H1 (cell line): ENCODE measurements around the gene NXNL2. TPM values are rescaled to one million over a fixed set of nuclear protein-coding genes. Genes with fewer than 3 reads are reported as not detected.

ENCODE experiments used
- CTCF ChIA-PET: fragments of 300-600 bp; sonication (Branson Sonifier 250); formaldehyde crosslinking; loops from one replicate; lab custom pipeline; 2021; ENCODE audit not compliant: partially characterized antibody; lab: Charles Lee
- POLR2A ChIA-PET: fragments of 300-600 bp; sonication (Branson Sonifier 250); formaldehyde crosslinking; loops from one replicate; lab custom pipeline; 2021; ENCODE audit warnings: inconsistent platforms; ENCODE audit not compliant: partially characterized antibody; lab: Charles Lee
- DNase-seq, 2 experiments: peaks; one replicate each; pipeline versions ENCODE4 v3.0.0 to v3.0.0-alpha.2; 2010 to 2022; ENCODE audit warnings: low spot score in 2 of 2, low read depth in 1 of 2, mixed read lengths in 1 of 2
- FAIRE-seq: peaks from 2 replicates; lab custom pipeline; 2011; peaks lifted over from hg19 to GRCh38; lab: Jason Lieb, UNC
- H2AFZ ChIP-seq: 2 replicates; pipeline ENCODE4 v1.8.1; 2012; ENCODE audit warnings: low read length, inconsistent platforms
- H2AK5ac ChIP-seq: 2 replicates; pipeline ENCODE4 v1.6.1; 2013; ENCODE audit warnings: low read depth, low read length
- H2BK120ac ChIP-seq: replicated peaks from 2 replicates; pipeline ENCODE3; 2013; ENCODE audit warnings: low read depth, low read length, inconsistent platforms
- H2BK12ac ChIP-seq: 2 replicates; pipeline ENCODE4 v1.6.1; 2013; ENCODE audit warnings: low read depth, low read length
- H2BK15ac ChIP-seq: 2 replicates; pipeline ENCODE4 v1.6.1; 2013; ENCODE audit warnings: low read length
- H2BK20ac ChIP-seq: 2 replicates; pipeline ENCODE4 v1.6.1; 2013; ENCODE audit warnings: low read length
- H2BK5ac ChIP-seq: 2 replicates; pipeline ENCODE4 v1.6.1; 2013; ENCODE audit warnings: low read depth, low read length
- H3K14ac ChIP-seq: 2 replicates; pipeline ENCODE4 v1.6.1; 2013; ENCODE audit warnings: inconsistent platforms; ENCODE audit not compliant: insufficient read length
- H3K18ac ChIP-seq: 2 replicates; pipeline ENCODE4 v1.6.1; 2013; ENCODE audit warnings: low read length; ENCODE audit errors: extremely low read depth
- H3K23ac ChIP-seq: 2 replicates; pipeline ENCODE4 v1.6.1; 2013; ENCODE audit warnings: inconsistent platforms; ENCODE audit not compliant: insufficient read length
- H3K23me2 ChIP-seq: 2 replicates; pipeline ENCODE4 v1.6.1; 2013; ENCODE audit warnings: low read depth, low read length
- H3K27ac ChIP-seq: 2 replicates; pipeline ENCODE4 v1.6.1; 2011; ENCODE audit warnings: low read depth, low read length, inconsistent platforms
- H3K27me3 ChIP-seq, 4 experiments: replicated peaks in 1 of 4; 1 replicate in 1 of 4; 2 replicates in 3 of 4; pipeline versions ENCODE4 v1.6.1 to v1.8.1; 2011 to 2013; ENCODE audit warnings: low read length in 3 of 4, mild to moderate bottlenecking in 3 of 4, inconsistent platforms in 2 of 4, mixed read lengths in 2 of 4, moderate library complexity in 1 of 4; ENCODE audit not compliant: control insufficient read depth in 3 of 4, insufficient read depth in 3 of 4; ENCODE audit errors: extremely low read depth in 1 of 4
- H3K36me3 ChIP-seq, 4 experiments: 2 replicates each; pipeline versions ENCODE4 v1.6.1 to v1.8.1; 2011 to 2013; ENCODE audit warnings: mild to moderate bottlenecking in 4 of 4, low read length in 3 of 4, moderate library complexity in 2 of 4, control low read depth in 1 of 4, inconsistent platforms in 1 of 4; ENCODE audit not compliant: insufficient read depth in 4 of 4, control insufficient read depth in 2 of 4
- H3K4ac ChIP-seq: replicated peaks from 2 replicates; pipeline ENCODE3; 2013; ENCODE audit warnings: low read length, low read depth, mixed read lengths, inconsistent platforms; ENCODE audit not compliant: insufficient read length
- H3K4me1 ChIP-seq, 4 experiments: replicated peaks in 1 of 4; 1 replicate in 1 of 4; 2 replicates in 3 of 4; pipeline versions ENCODE4 v1.6.1 to v1.8.1; 2011 to 2013; ENCODE audit warnings: low read length in 3 of 4, inconsistent platforms in 2 of 4, mixed read lengths in 1 of 4; ENCODE audit not compliant: insufficient read depth in 4 of 4, control insufficient read depth in 3 of 4
- H3K4me2 ChIP-seq, 2 experiments: 2 replicates each; pipeline versions ENCODE4 v1.6.1 to v1.8.1; 2011 to 2013; ENCODE audit warnings: low read depth in 2 of 2, low read length in 2 of 2, control low read depth in 1 of 2, inconsistent platforms in 1 of 2, mild to moderate bottlenecking in 1 of 2; ENCODE audit not compliant: insufficient read depth in 1 of 2
- H3K4me3 ChIP-seq, 4 experiments: fragments of 200-600, 300-600 bp in 1 of 4; sonication (generic), shearing (Covaris generic), sonication (Bioruptor Twin) in 1 of 4; 2 replicates each; pipeline versions ENCODE4 v1.5.1 to v1.8.1; 2011 to 2016; ENCODE audit warnings: low read length in 4 of 4, low read depth in 3 of 4, control low read depth in 2 of 4, inconsistent platforms in 2 of 4, mild to moderate bottlenecking in 2 of 4, mixed read lengths in 1 of 4, moderate library complexity in 1 of 4; ENCODE audit not compliant: insufficient read depth in 2 of 4; ENCODE audit errors: extremely low read depth in 1 of 4
- H3K56ac ChIP-seq: replicated peaks from 2 replicates; pipeline ENCODE3; 2013; ENCODE audit warnings: low read depth, mild to moderate bottlenecking, mixed read lengths, low read length, inconsistent platforms; ENCODE audit not compliant: insufficient read length
- H3K79me1 ChIP-seq: 2 replicates; pipeline ENCODE4 v1.6.1; 2013; ENCODE audit warnings: low read depth, low read length, control low read depth
- H3K79me2 ChIP-seq, 2 experiments: 2 replicates each; pipeline versions ENCODE4 v1.6.1 to v1.8.1; 2012 to 2013; ENCODE audit warnings: low read length in 2 of 2, mild to moderate bottlenecking in 2 of 2, inconsistent platforms in 1 of 2; ENCODE audit not compliant: insufficient read depth in 2 of 2, control insufficient read depth in 1 of 2
- H3K9ac ChIP-seq, 4 experiments: replicated peaks in 1 of 4; 1 replicate in 1 of 4; 2 replicates in 3 of 4; pipeline versions ENCODE4 v1.6.1 to v1.8.1; 2011 to 2013; ENCODE audit warnings: low read depth in 3 of 4, low read length in 3 of 4, control low read depth in 2 of 4, mild to moderate bottlenecking in 2 of 4, moderate library complexity in 2 of 4, inconsistent platforms in 1 of 4; ENCODE audit errors: extremely low read depth in 1 of 4
- H3K9me3 ChIP-seq, 2 experiments: 2 replicates each; pipeline versions ENCODE4 v1.6.1 to v1.8.1; 2012 to 2013; ENCODE audit warnings: mild to moderate bottlenecking in 2 of 2, moderate library complexity in 2 of 2, control low read depth in 1 of 2, inconsistent platforms in 1 of 2, low read depth in 1 of 2, low read length in 1 of 2, mixed read lengths in 1 of 2; ENCODE audit not compliant: insufficient read depth in 2 of 2
- H4K20me1 ChIP-seq, 2 experiments: replicated peaks in 1 of 2; 2 replicates each; pipeline versions ENCODE3 to v1.8.1; 2011 to 2013; ENCODE audit warnings: inconsistent platforms in 2 of 2, low read length in 2 of 2, mild to moderate bottlenecking in 1 of 2; ENCODE audit not compliant: insufficient read depth in 2 of 2, control insufficient read depth in 1 of 2
- H4K5ac ChIP-seq: 2 replicates; pipeline ENCODE4 v1.6.1; 2013; ENCODE audit warnings: low read length, low read depth, mixed read lengths, inconsistent platforms; ENCODE audit not compliant: insufficient read length
- H4K8ac ChIP-seq: 2 replicates; pipeline ENCODE4 v1.8.0; 2013; ENCODE audit warnings: mild to moderate bottlenecking, moderate library complexity, low read length, inconsistent platforms; ENCODE audit not compliant: insufficient read depth; ENCODE audit errors: extremely low read depth
- H4K91ac ChIP-seq: replicated peaks from 2 replicates; pipeline ENCODE3; 2013; ENCODE audit warnings: low read length, mixed read lengths, inconsistent platforms; ENCODE audit not compliant: insufficient read length
- BCL11A ChIP-seq, 2 experiments: IDR thresholded peaks; one replicate each; pipeline ENCODE4 v1.6.1; 2011; ENCODE audit warnings: low read depth in 2 of 2, low read length in 2 of 2, mild to moderate bottlenecking in 2 of 2
- CTCF ChIP-seq, 3 experiments: IDR thresholded peaks; 1 replicate in 2 of 3; 2 replicates in 1 of 3; pipeline versions ENCODE4 v1.5.1 to v1.6.1; 2011; ENCODE audit warnings: low read length in 3 of 3, mild to moderate bottlenecking in 3 of 3, inconsistent platforms in 2 of 3, low read depth in 1 of 3, moderate library complexity in 1 of 3; ENCODE audit not compliant: insufficient read depth in 1 of 3; ENCODE audit errors: control extremely low read depth in 1 of 3
- EP300 ChIP-seq, 2 experiments: IDR thresholded peaks; 1 replicate in 1 of 2; 2 replicates in 1 of 2; pipeline ENCODE4 v1.6.1; 2011 to 2012; ENCODE audit warnings: low read depth in 2 of 2, low read length in 2 of 2, mild to moderate bottlenecking in 2 of 2, borderline replicate concordance in 1 of 2, inconsistent platforms in 1 of 2, moderate library complexity in 1 of 2
- GABPA ChIP-seq: IDR thresholded peaks from 2 replicates; pipeline ENCODE4 v1.6.1; 2011; ENCODE audit warnings: mild to moderate bottlenecking, low read length, moderate library complexity, borderline replicate concordance; ENCODE audit not compliant: insufficient read depth
- KDM5A ChIP-seq: fragments of 200-600 bp; IDR thresholded peaks from 2 replicates; pipeline ENCODE4 v1.7.1; 2012; ENCODE audit warnings: mild to moderate bottlenecking, low read length, inconsistent platforms, mixed read lengths
- PHF8 ChIP-seq: fragments of 200-600 bp; sonication (generic); conservative IDR thresholded peaks from 2 replicates; pipeline ENCODE4 v1.7.1; 2012; ENCODE audit warnings: low read depth, mild to moderate bottlenecking, inconsistent platforms, low read length, moderate library complexity
- RNF2 ChIP-seq: fragments of 200-900, 300-1000 bp; sonication (generic); IDR thresholded peaks from 2 replicates; pipeline ENCODE4 v1.7.1; 2016; ENCODE audit warnings: borderline replicate concordance, low read depth, mild to moderate bottlenecking, antibody characterized with exemption, low read length; ENCODE audit not compliant: poor library complexity, severe bottlenecking; ENCODE audit errors: missing control alignments
- SUZ12 ChIP-seq: fragments of 200-600 bp; sonication (generic); IDR thresholded peaks from 2 replicates; pipeline ENCODE4 v1.6.1; 2012; ENCODE audit warnings: mild to moderate bottlenecking, inconsistent platforms, low read length, moderate library complexity, mixed read lengths
- YY1 ChIP-seq: IDR thresholded peaks from 2 replicates; pipeline ENCODE4 v1.6.1; 2011; ENCODE audit warnings: low read depth, mild to moderate bottlenecking, low read length
- WGBS, 2 experiments: shearing (Covaris generic) in 1 of 2; methylation state at CpG; one replicate each; pipeline versions ENCODE4 v1.1.6 to v1.1.7; 2013 to 2015; ENCODE audit warnings: low lambda C conversion rate in 2 of 2, mixed read lengths in 2 of 2, inconsistent platforms in 1 of 2, low coverage in 1 of 2, missing lambda C conversion rate in 1 of 2; ENCODE audit not compliant: insufficient replicate concordance in 2 of 2, insufficient coverage in 1 of 2, insufficient read length in 1 of 2; ENCODE audit errors: extremely low coverage in 1 of 2, missing lambda C conversion rate in 1 of 2; 5-methylcytosine and 5-hydroxymethylcytosine counted together
- polyA plus RNA-seq, 7 experiments: library from polyadenylated mRNA; depleted of rRNA in 3 of 7; stranded (reverse) in 5 of 7; unstranded in 2 of 7; fragments of >200 nt in 5 of 7; fragments of 200-250 nt in 2 of 7; gene quantifications; 1 replicate in 5 of 7; 2 replicates in 1 of 7; 4 replicates in 1 of 7; pipeline versions ENCODE4 v1.2.1 to v1.2.3, GENCODE V29; 2011 to 2013; ENCODE audit warnings: missing spikeins in 2 of 7, mixed read lengths in 2 of 7
- total RNA-seq: library from RNA; stranded (reverse); fragmentation: NEBNext Ultra II Directional; extraction: Animal tissue kit (Norgen Biotek cat#: 25700); gene quantifications from 2 replicates; pipeline ENCODE4 v1.2.1, GENCODE V29; 2021

Gene NXNL2
- total and polyA plus RNA-seq, 2 of the 8 experiments (the other 6 are each of a cell fraction or from before 2014, with no cell fraction given), result 1.9 to 2.6 TPM

- Histone ChIP-seq H3K4me1 (peaks cover 2 to 6% (median 4%) of the 10 kb centered on the region in 4 experiments; a peak in 4 of 7 replicates), H2BK15ac (no peak overlapping the region), H4K8ac (no peak overlapping the region), H4K5ac (no peak overlapping the region), H3K4me3 (no peak overlapping the region), H3K36me3 (no peaks in the 10 kb centered on the region), H3K9ac (no peak overlapping the region), H3K79me2 (no peaks in the 10 kb centered on the region), H3K18ac (no peak overlapping the region), H2BK20ac (no peak overlapping the region), H3K27ac (no peak overlapping the region), H4K91ac (no peak overlapping the region), H3K4ac (no peak overlapping the region), H3K9me3 (no peaks in the 10 kb centered on the region), H2AK5ac (no peak overlapping the region), H3K23ac (no peak overlapping the region), H2BK5ac (no peak overlapping the region), H3K23me2 (no peaks in the 10 kb centered on the region), H3K4me2 (no peak overlapping the region), H3K14ac (no peak overlapping the region), H2AFZ (no peak overlapping the region), H2BK12ac (0 out of 2 replicates have a peak overlapping the region, but pooled peaks have one; percentile 60), H2BK120ac (no peak overlapping the region), H3K79me1 (no peaks in the 10 kb centered on the region), H3K56ac (no peak overlapping the region), H3K27me3 (no peaks in the 10 kb centered on the region), H4K20me1 (no peaks in the 10 kb centered on the region)
- ChIA-PET CTCF (interaction anchor here (0.5 to 1.6 kb wide), 5 partner anchors 16 to 218 kb away, joined by 3 to 5 read pairs (median 3); no protein-coding TSS in a partner anchor), POLR2A (no interaction called here)
- no peak for FAIRE-seq
- DNase-seq, result no peak
- 91% methylated on average over 12 of the region's 12 CpGs; no CpG with 5 or more reads in 1 of the 2 experiments for WGBS, 2 experiments
- TF ChIP-seq KDM5A, result no peak
- no peak for TF ChIP-seq PHF8
- TF ChIP-seq CTCF (IDR thresholded peaks at IDR 0.05; ENCODE audit: control extremely low read depth in 1 of 3, insufficient read depth in 1 of 3, low read depth in 1 of 3, low read length in 3 of 3), result no peak
- TF ChIP-seq BCL11A (IDR thresholded peaks at IDR 0.05; ENCODE audit: low read depth in 2 of 2, low read length in 2 of 2), result no peak
- TF ChIP-seq SUZ12, result no peak
- TF ChIP-seq RNF2, result no peak
- TF ChIP-seq EP300 (IDR thresholded peaks at IDR 0.05; ENCODE audit: borderline replicate concordance in 1 of 2, low read depth in 2 of 2, low read length in 2 of 2), result no peak
- TF ChIP-seq YY1, result no peak
- no peak for TF ChIP-seq GABPA
Measured at GRCh38 chr9:88555268-88555980, 20.4 kb downstream of the NXNL2 start.
